Spleen (tissue), 11 donors: ENCODE data around the gene NOL9. TPM values are rescaled to one million over a fixed set of nuclear protein-coding genes. Genes with fewer than 3 reads are reported as not detected.

ENCODE experiments used
- DNase-seq: peaks from one replicate; pipeline ENCODE4 v3.0.0-alpha.2; 2020
- H3K27ac ChIP-seq, 8 donors: fragments of 200-600 bp; sonication (generic) in 7 of 8; 1 replicate in 4 of 8; 2 replicates in 4 of 8; pipeline versions ENCODE4 v1.5.0 to v1.8.0; 2016 to 2021; ENCODE audit warnings: inconsistent platforms in 4 of 8, mild to moderate bottlenecking in 4 of 8, moderate library complexity in 1 of 8
- H3K27me3 ChIP-seq, 7 donors: fragments of 200-600 bp; sonication (generic) in 6 of 7; replicated peaks in 1 of 7; 1 replicate in 4 of 7; 2 replicates in 3 of 7; pipeline versions ENCODE4 v1.5.0 to v1.8.0; 2016 to 2021; ENCODE audit warnings: inconsistent platforms in 3 of 7, mild to moderate bottlenecking in 1 of 7
- H3K36me3 ChIP-seq, 6 donors: fragments of 200-600 bp; sonication (generic) in 5 of 6; 1 replicate in 4 of 6; 2 replicates in 2 of 6; pipeline versions ENCODE4 v1.5.0 to v1.8.0; 2016 to 2021; ENCODE audit warnings: inconsistent platforms in 2 of 6
- H3K4me1 ChIP-seq, 6 donors: fragments of 200-600 bp; sonication (generic) in 5 of 6; 1 replicate in 3 of 6; 2 replicates in 3 of 6; pipeline versions ENCODE4 v1.5.0 to v1.8.0; 2016 to 2021; ENCODE audit warnings: inconsistent platforms in 3 of 6
- H3K4me3 ChIP-seq, 8 donors: fragments of 200-600 bp; sonication (generic) in 7 of 8; 1 replicate in 4 of 8; 2 replicates in 4 of 8; pipeline versions ENCODE4 v1.5.0 to v1.8.0; 2016 to 2021; ENCODE audit warnings: inconsistent platforms in 4 of 8, mild to moderate bottlenecking in 4 of 8, moderate library complexity in 2 of 8
- H3K9me3 ChIP-seq, 8 donors: fragments of 200-600 bp; sonication (generic) in 7 of 8; 1 replicate in 4 of 8; 2 replicates in 4 of 8; pipeline versions ENCODE4 v1.5.0 to v1.8.0; 2016 to 2021; ENCODE audit warnings: inconsistent platforms in 4 of 8
- CTCF ChIP-seq, 11 experiments: fragments of 200-600 bp in 7 of 11; fragments of 450-650 bp in 4 of 11; sonication (generic) in 4 of 11; IDR thresholded peaks in 8 of 11; conservative IDR thresholded peaks in 3 of 11; 1 replicate in 7 of 11; 2 replicates in 4 of 11; pipeline versions ENCODE4 v1.4.0 to v1.8.0; 2016 to 2021; ENCODE audit warnings: antibody characterized with exemption in 11 of 11, inconsistent platforms in 4 of 11, mild to moderate bottlenecking in 1 of 11
- POLR2A ChIP-seq, 3 donors: fragments of 450-650 bp; IDR thresholded peaks; one replicate each; pipeline ENCODE4 v1.5.1; 2017; ENCODE audit warnings: antibody characterized with exemption in 3 of 3, mild to moderate bottlenecking in 1 of 3
- POLR2AphosphoS5 ChIP-seq, 3 donors: sonication (generic); formaldehyde crosslinking; IDR thresholded peaks; one replicate each; pipeline ENCODE4 v1.5.1; 2017; ENCODE audit warnings: antibody characterized with exemption in 3 of 3
- WGBS, 5 donors: extraction: QIAGEN DNeasy Blood & Tissue Kit in 3 of 5; methylation state at CpG; one replicate each; pipeline versions ENCODE4 v1.1.5 to v1.1.7; 2013 to 2018; 5-methylcytosine and 5-hydroxymethylcytosine counted together
- intact Hi-C: fragments of 100-400 bp; cut with DNase I; formaldehyde crosslinking; loops from one replicate; pipeline ENCODE4 v1.15.0; 2023; ENCODE audit warnings: low total_unique reads
- polyA plus RNA-seq, 3 donors: library from polyadenylated mRNA; stranded (reverse); fragments of 200-250 nt; gene quantifications; one replicate each; pipeline ENCODE4 v1.2.1, GENCODE V29; 2013
- total RNA-seq, 7 donors: library from RNA; depleted of rRNA in 3 of 7; stranded (reverse); fragments of >200 nt in 3 of 7; fragmentation: NEBNext Ultra II Directional in 4 of 7; extraction: Animal tissue kit (Norgen Biotek cat#: 25700) in 4 of 7; gene quantifications; one replicate each; pipeline versions ENCODE4 v1.1.0 to v1.2.1, GENCODE V29; 2016 to 2021
- donor health status: healthy with polysubstance abuse.
- donor health status: DM: no; HTN: no; CAD: no; lungs with moderate emphysema.
- donor health status: DM: no; HTN: no; CAD: no.
- donor health status: Bipolar disorder and iron deficiency.
- donor health status: healthy.
- donor health status: DM: no; HTN: no; CAD: no.
- donor health status: DM: yes; HTN: yes; CAD: no.

The NOL9 gene
- total and polyA plus RNA-seq, 10 donors: 4.2 to 55.2 (median 41.2) TPM

- H3K4me1 ChIP-seq: peaks cover 17 to 100% (median 68%) of the 10 kb centered on the region in 6 donors
- intact Hi-C loops: loop anchor here (5.0 kb wide), 2 partner anchors 58 to 158 kb away; no protein-coding TSS in a partner anchor
- peak; percentile 93 for DNase-seq
- H3K4me3 ChIP-seq: peak overlapping the region; percentile 46 to 76 (median 56)
- 11 to 15% (median 12%) methylated on average over 16 to 21 of the region's 21 CpGs; no CpG with 5 or more reads in 1 of the 5 donors for WGBS, 5 donors
- peak overlapping the region; percentile 44 to 86 (median 81) for H3K27ac ChIP-seq
- no peaks in the 10 kb centered on the region for H3K9me3 ChIP-seq
- H3K36me3 ChIP-seq: no peaks in the 10 kb centered on the region
- peaks cover 0 to 44% (median 19%) of the 10 kb centered on the region in 7 donors for H3K27me3 ChIP-seq
- TF ChIP-seq POLR2AphosphoS5 (IDR thresholded peaks at IDR 0.05) (peak in 2 of 3 donors; percentile 40 to 60), POLR2A (IDR thresholded peaks at IDR 0.05) (no peak), CTCF (IDR thresholded peaks at IDR 0.05 in 8 of 11, conservative IDR thresholded peaks at IDR 0.05 in 3 of 11) (peak; percentile 68 to 98 (median 94))
These were observed 64.5 kb downstream of the NOL9 start for GRCh38 chr1:6489799-6490180.

- 63 to 85% (median 80%) methylated on average over 9 of the region's 9 CpGs for WGBS, 5 donors
- peak overlapping the region; percentile 67 to 86 (median 81) for H3K27ac ChIP-seq
- H3K27me3 ChIP-seq: peaks cover 0 to 48% (median 19%) of the 10 kb centered on the region in 7 donors
- no peak for DNase-seq
- H3K4me3 ChIP-seq: peak overlapping the region in 6 of 8 donors; percentile 4 to 76 (median 56)
- TF ChIP-seq POLR2A (IDR thresholded peaks at IDR 0.05): no peak
- TF ChIP-seq CTCF (IDR thresholded peaks at IDR 0.05 in 8 of 11, conservative IDR thresholded peaks at IDR 0.05 in 3 of 11): no peak
- no peak for TF ChIP-seq POLR2AphosphoS5 (IDR thresholded peaks at IDR 0.05)
- H3K9me3 ChIP-seq: no peaks in the 10 kb centered on the region
- H3K4me1 ChIP-seq: peaks cover 16 to 100% (median 68%) of the 10 kb centered on the region in 6 donors
- intact Hi-C loops: loop anchor here (5.0 kb wide), 2 partner anchors 58 to 158 kb away; no protein-coding TSS in a partner anchor
- H3K36me3 ChIP-seq: no peaks in the 10 kb centered on the region
These were observed 64.9 kb downstream of the NOL9 start for GRCh38 chr1:6489383-6489765.

GRCh38 chr1:6488602-6489382 is 65.5 kb downstream of the NOL9 start:
- intact Hi-C loops: loop anchor here (5.0 kb wide), 2 partner anchors 59 to 159 kb away; no protein-coding TSS in a partner anchor
- H3K4me1 ChIP-seq: peaks cover 15 to 99% (median 68%) of the 10 kb centered on the region in 6 donors
- H3K27ac ChIP-seq: peak overlapping the region; percentile 67 to 86 (median 81)
- DNase-seq: no peak
- TF ChIP-seq POLR2AphosphoS5 (IDR thresholded peaks at IDR 0.05): no peak
- no peak for TF ChIP-seq CTCF (IDR thresholded peaks at IDR 0.05 in 8 of 11, conservative IDR thresholded peaks at IDR 0.05 in 3 of 11)
- no peak for TF ChIP-seq POLR2A (IDR thresholded peaks at IDR 0.05)
- 64 to 85% (median 66%) methylated on average over 8 to 13 of the region's 13 CpGs for WGBS, 5 donors
- no peaks in the 10 kb centered on the region for H3K36me3 ChIP-seq
- H3K9me3 ChIP-seq: no peaks in the 10 kb centered on the region
- H3K4me3 ChIP-seq: peak overlapping the region in 2 of 8 donors; percentile 61 to 76
- peaks cover 0 to 54% (median 19%) of the 10 kb centered on the region in 7 donors for H3K27me3 ChIP-seq
